ENCODE data around the gene ZNF346. TPM values are rescaled to one million over a fixed set of nuclear protein-coding genes. Genes with fewer than 3 reads are reported as not detected.

The ZNF346 gene
- total and polyA plus RNA-seq, 8 donors: 13.1 to 30.4 (median 26.7) TPM

GRCh38 chr5:177036921-177037320 is 14.4 kb downstream of the ZNF346 start:
- peaks cover 0 to 19% of the 10 kb centered on the region in 2 donors for H3K36me3 ChIP-seq
- DNase-seq (no peak), ATAC-seq (no peak)
- intact Hi-C loops (cut with DNase I): no loop called here
- no peaks in the 10 kb centered on the region for H3K27me3 ChIP-seq
- H3K4me3 ChIP-seq: no peak overlapping the region
- TF ChIP-seq CTCF (IDR thresholded peaks at IDR 0.05): no peak
- H3K4me1 ChIP-seq: peaks cover 0 to 9% of the 10 kb centered on the region in 2 donors
- no peak overlapping the region for H3K27ac ChIP-seq
- no peaks in the 10 kb centered on the region for H3K9me3 ChIP-seq

- Histone ChIP-seq H3K27ac (no peak overlapping the region), H3K36me3 (peaks cover 0 to 55% of the 10 kb centered on the region in 2 donors), H3K27me3 (no peaks in the 10 kb centered on the region), H3K4me3 (no peak overlapping the region), H3K4me1 (peaks cover 0 to 8% of the 10 kb centered on the region in 2 donors), H3K9me3 (no peaks in the 10 kb centered on the region)
- no peak for TF ChIP-seq CTCF (IDR thresholded peaks at IDR 0.05)
- intact Hi-C loops (cut with DNase I): no loop called here
- DNase-seq (no peak), ATAC-seq (no peak)
Observed at GRCh38 chr5:177040814-177041420, 18.4 kb downstream of the ZNF346 start.

DNA sequence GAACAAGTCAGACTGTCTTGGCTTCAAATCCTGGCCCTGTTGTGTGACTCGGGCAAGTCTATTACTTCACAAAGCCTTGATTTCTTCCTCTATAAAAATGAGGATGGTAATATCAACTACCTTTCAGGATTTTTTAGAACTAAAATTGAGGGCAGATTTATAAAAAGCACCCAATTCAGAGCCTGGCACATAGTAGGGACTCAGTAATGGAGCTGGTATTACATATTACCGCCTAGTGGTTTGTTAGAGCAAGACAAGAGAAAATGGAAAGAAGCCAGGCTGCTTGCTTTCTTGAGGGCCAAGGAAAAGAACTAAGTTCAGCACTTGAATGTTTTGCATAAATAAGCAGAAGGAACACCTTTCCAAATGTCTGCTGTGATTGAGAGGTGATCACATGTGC is 19.4 kb downstream of the ZNF346 start:
- H3K36me3 ChIP-seq: peaks cover 0 to 60% of the 10 kb centered on the region in 2 donors
- no peaks in the 10 kb centered on the region for H3K4me1 ChIP-seq
- intact Hi-C loops (cut with DNase I): no loop called here
- H3K27ac ChIP-seq: no peak overlapping the region
- ATAC-seq (no peak), DNase-seq (no peak)
- no peak for TF ChIP-seq CTCF (IDR thresholded peaks at IDR 0.05)
- H3K27me3 ChIP-seq: no peaks in the 10 kb centered on the region
- no peaks in the 10 kb centered on the region for H3K9me3 ChIP-seq
- H3K4me3 ChIP-seq: no peak overlapping the region

GRCh38 chr5:177043114-177043513 is 20.6 kb downstream of the ZNF346 start:
- intact Hi-C loops (cut with DNase I): no loop called here
- ATAC-seq (no peak), DNase-seq (no peak)
- Histone ChIP-seq H3K9me3 (no peaks in the 10 kb centered on the region), H3K27me3 (no peaks in the 10 kb centered on the region), H3K4me1 (no peaks in the 10 kb centered on the region), H3K27ac (no peak overlapping the region), H3K36me3 (peaks cover 0 to 70% of the 10 kb centered on the region in 2 donors), H3K4me3 (no peak overlapping the region)
- TF ChIP-seq CTCF (IDR thresholded peaks at IDR 0.05): no peak

DNA sequence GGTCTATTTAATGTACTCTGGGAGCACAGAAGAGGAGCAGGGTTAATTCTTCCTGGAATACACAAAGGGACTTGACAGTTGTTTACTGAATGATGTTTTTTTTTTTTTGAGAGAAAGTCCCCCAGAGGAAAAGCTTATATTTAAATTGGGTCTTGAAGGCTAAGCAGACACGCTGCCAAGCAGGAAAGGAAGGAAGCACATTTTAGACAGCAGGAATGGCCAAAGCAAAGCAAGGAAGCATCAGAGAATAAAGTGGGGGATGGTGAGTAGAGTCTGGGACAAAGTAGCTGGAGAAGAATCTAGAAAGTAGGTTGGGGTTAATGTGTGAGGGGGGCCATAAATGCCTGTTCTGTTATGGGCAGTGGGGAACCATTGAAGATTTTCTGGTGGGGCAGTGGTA is 21.5 kb downstream of the ZNF346 start:
- Histone ChIP-seq H3K27me3 (no peaks in the 10 kb centered on the region), H3K4me3 (no peak overlapping the region), H3K4me1 (no peaks in the 10 kb centered on the region), H3K9me3 (no peaks in the 10 kb centered on the region), H3K27ac (peak overlapping the region in 1 of 2 donors; percentile 17), H3K36me3 (peaks cover 0 to 78% of the 10 kb centered on the region in 2 donors)
- no peak for DNase-seq
- no peak for ATAC-seq
- intact Hi-C loops (cut with DNase I): no loop called here
- TF ChIP-seq CTCF (IDR thresholded peaks at IDR 0.05): no peak
